HepG2 (cell line): ENCODE data around the gene ADGRG6. TPM values are rescaled to one million over a fixed set of nuclear protein-coding genes. Genes with fewer than 3 reads are reported as not detected.

Source experiments
- ATAC-seq: fragments of 200-7000 bp; cut with Tn5 transposase; 3 replicates; pipeline ENCODE4 v1.9.1; 2020; ENCODE audit warnings: mild to moderate bottlenecking, moderate library complexity
- BruUV-seq: library from RNA; stranded (reverse); fragments of 400-500 nt; replicated peaks from 2 replicates; lab custom pipeline; 2021; lab: Mats Ljungman, UMichigan
- CTCF ChIA-PET: fragments of 300-600 bp; formaldehyde crosslinking; extraction: SDS; loops from one replicate; lab custom pipeline; 2021; ENCODE audit warnings: low total read pairs, inconsistent platforms, low intra/inter-chr PET ratio; lab: Yijun Ruan, JAX
- POLR2A ChIA-PET: fragments of 350-600 bp; sonication (Branson Sonifier 250); formaldehyde crosslinking; loops from one replicate; lab custom pipeline; 2020; ENCODE audit warnings: antibody characterized with exemption, inconsistent platforms; lab: Yijun Ruan, JAX
- DNase-seq: peaks from one replicate; pipeline ENCODE4 v3.0.0-alpha.2; 2015; ENCODE audit warnings: low spot score
- FAIRE-seq: peaks from 3 replicates; lab custom pipeline; 2011; peaks lifted over from hg19 to GRCh38; lab: Jason Lieb, UNC
- H2AFZ ChIP-seq: one replicate; pipeline ENCODE4 v1.6.1; 2011; ENCODE audit warnings: low read length, inconsistent platforms
- H3K27ac ChIP-seq: fragments of 300-600 bp; 3 replicates; pipeline ENCODE4 v1.8.0; 2011; ENCODE audit warnings: mixed run types, mild to moderate bottlenecking, mixed read lengths, low read length, inconsistent platforms; ENCODE audit not compliant: insufficient read depth; ENCODE audit errors: extremely low read length
- H3K27me3 ChIP-seq, 2 experiments: fragments of 200-600 bp in 1 of 2; 2 replicates in 1 of 2; 3 replicates in 1 of 2; pipeline versions ENCODE4 v1.6.0 to v1.8.0; 2011; ENCODE audit warnings: low read length in 2 of 2, mild to moderate bottlenecking in 2 of 2, moderate library complexity in 2 of 2, inconsistent platforms in 1 of 2; ENCODE audit not compliant: insufficient read depth in 2 of 2, control insufficient read depth in 1 of 2
- H3K36me3 ChIP-seq, 2 experiments: fragments of 200-600 bp in 1 of 2; replicated peaks in 1 of 2; 2 replicates in 1 of 2; 3 replicates in 1 of 2; pipeline versions ENCODE4 v1.5.1 to v1.8.0; 2011; ENCODE audit warnings: low read length in 2 of 2, inconsistent platforms in 1 of 2; ENCODE audit not compliant: insufficient read depth in 2 of 2, control insufficient read depth in 1 of 2
- H3K4me1 ChIP-seq: 2 replicates; pipeline ENCODE4 v1.5.1; 2012; ENCODE audit warnings: low read length, inconsistent platforms; ENCODE audit not compliant: insufficient read depth
- H3K4me2 ChIP-seq: 2 replicates; pipeline ENCODE4 v1.6.0; 2011; ENCODE audit warnings: low read depth, low read length, inconsistent platforms
- H3K4me3 ChIP-seq, 3 experiments: fragments of 200-600 bp in 1 of 3; sonication (generic), shearing (Covaris generic) in 1 of 3; replicated peaks in 1 of 3; 2 replicates each; pipeline ENCODE4 v1.5.1; 2011 to 2016; ENCODE audit warnings: low read length in 3 of 3, inconsistent platforms in 2 of 3, low read depth in 2 of 3, mild to moderate bottlenecking in 2 of 3, control low read depth in 1 of 3, mixed read lengths in 1 of 3; ENCODE audit not compliant: insufficient read depth in 1 of 3
- H3K79me2 ChIP-seq: one replicate; pipeline ENCODE4 v1.6.1; 2011; ENCODE audit warnings: low read length, inconsistent platforms; ENCODE audit not compliant: insufficient read depth
- H3K9ac ChIP-seq: 2 replicates; pipeline ENCODE4 v1.6.0; 2011; ENCODE audit warnings: mild to moderate bottlenecking, low read depth, low read length, inconsistent platforms; ENCODE audit not compliant: insufficient read depth
- H3K9me3 ChIP-seq: 2 replicates; pipeline ENCODE4 v1.5.1; 2012; ENCODE audit warnings: mild to moderate bottlenecking, low read length
- H4K20me1 ChIP-seq: 2 replicates; pipeline ENCODE4 v1.6.0; 2011; ENCODE audit warnings: inconsistent platforms, mild to moderate bottlenecking, low read length, moderate library complexity; ENCODE audit not compliant: insufficient read depth
- ATF1 ChIP-seq: IDR thresholded peaks from 2 replicates; pipeline ENCODE4 v1.6.1; 2016; ENCODE audit warnings: mild to moderate bottlenecking, control low read depth
- CENPBD1 ChIP-seq: sonication (generic); formaldehyde crosslinking; IDR thresholded peaks from 2 replicates; pipeline ENCODE4 v1.8.0; 2022; ENCODE audit warnings: missing genetic modification reagents, low read depth, mild to moderate bottlenecking, borderline replicate concordance
- DMAP1 ChIP-seq: IDR thresholded peaks from 2 replicates; pipeline ENCODE4 v1.6.1; 2016
- FOXA3 ChIP-seq: IDR thresholded peaks from 2 replicates; pipeline ENCODE4 v1.6.1; 2016; ENCODE audit warnings: missing genetic modification reagents, missing compliant biosample characterization
- KDM4B ChIP-seq: sonication (generic); formaldehyde crosslinking; IDR thresholded peaks from 2 replicates; pipeline ENCODE4 v1.4.0; 2020; ENCODE audit warnings: missing genetic modification reagents
- KDM5A ChIP-seq: fragments of 200-600 bp; sonication (generic); IDR thresholded peaks from 2 replicates; pipeline ENCODE4 v1.7.0; 2018; ENCODE audit warnings: antibody characterized with exemption, mild to moderate bottlenecking, low read length, borderline replicate concordance
- KLF16 ChIP-seq, 2 experiments: sonication (generic) in 1 of 2; formaldehyde crosslinking in 1 of 2; IDR thresholded peaks; 2 replicates each; pipeline versions ENCODE4 v1.6.1 to v1.8.0; 2016 to 2023; ENCODE audit warnings: missing genetic modification reagents in 2 of 2, missing compliant biosample characterization in 1 of 2
- KMT2B ChIP-seq: IDR thresholded peaks from 2 replicates; pipeline ENCODE4 v1.6.1; 2016; ENCODE audit warnings: missing genetic modification reagents, missing compliant biosample characterization
- MXI1 ChIP-seq: IDR thresholded peaks from 3 replicates; pipeline ENCODE4 v1.6.1; 2012; ENCODE audit warnings: low read depth, low read length, inconsistent platforms, borderline replicate concordance
- POLR2A ChIP-seq, 2 experiments: IDR thresholded peaks; 2 replicates each; pipeline ENCODE4 v1.6.1; 2011; ENCODE audit warnings: low read depth in 2 of 2, low read length in 2 of 2, mild to moderate bottlenecking in 1 of 2, moderate library complexity in 1 of 2; ENCODE audit not compliant: insufficient read depth in 1 of 2
- PPARG ChIP-seq: conservative IDR thresholded peaks from 2 replicates; pipeline ENCODE4 v1.6.1; 2016; ENCODE audit warnings: missing biosample characterization, missing genetic modification reagents
- TOE1 ChIP-seq: sonication (generic); formaldehyde crosslinking; IDR thresholded peaks from 2 replicates; pipeline ENCODE4 v1.4.0; 2020; ENCODE audit warnings: mild to moderate bottlenecking, missing genetic modification reagents
- ZBTB21 ChIP-seq: sonication (generic); formaldehyde crosslinking; IDR thresholded peaks from 2 replicates; pipeline ENCODE4 v1.4.0; 2020; ENCODE audit warnings: missing genetic modification reagents
- ZNF12 ChIP-seq: sonication (generic); formaldehyde crosslinking; IDR thresholded peaks from 2 replicates; pipeline ENCODE4 v1.5.0; 2020; ENCODE audit warnings: missing genetic modification reagents
- ZNF503 ChIP-seq: sonication (generic); formaldehyde crosslinking; IDR thresholded peaks from 2 replicates; pipeline ENCODE4 v1.4.0; 2020; ENCODE audit warnings: missing genetic modification reagents
- ZNF792 ChIP-seq: IDR thresholded peaks from 2 replicates; pipeline ENCODE4 v1.6.1; 2016
- ZNF83 ChIP-seq: sonication (generic); formaldehyde crosslinking; IDR thresholded peaks from 2 replicates; pipeline ENCODE4 v1.4.0; 2020; ENCODE audit warnings: missing genetic modification reagents, mild to moderate bottlenecking, borderline replicate concordance
- WGBS: methylation state at CpG from one replicate; pipeline ENCODE4 v1.1.6; 2017; ENCODE audit warnings: low lambda C conversion rate; 5-methylcytosine and 5-hydroxymethylcytosine counted together
- in situ Hi-C: cut with HindIII; loops from 2 replicates; pipeline ENCODE4 v1.10.0; 2017; ENCODE audit warnings: low pct_unique_long_range_greater_than_20kb; ENCODE audit not compliant: extremely low pct_ligation_motif_present
- intact Hi-C: fragments of 100-400 bp; cut with micrococcal nuclease; formaldehyde crosslinking; loops from one replicate; pipeline ENCODE4 v1.10.0; 2022; ENCODE audit not compliant: unreplicated experiment
- polyA plus RNA-seq, 8 experiments: library from polyadenylated mRNA; depleted of rRNA in 3 of 8; stranded (reverse) in 7 of 8; unstranded in 1 of 8; fragments of >200 nt; fragmentation: Illumina TruSeq in 4 of 8; extraction: Trizol in 4 of 8; gene quantifications; 2 replicates each; pipeline versions ENCODE4 v1.2.1 to v1.2.3, GENCODE V29; 2011 to 2016; ENCODE audit warnings: low read depth in 4 of 8, missing spikeins in 1 of 8, mixed read lengths in 1 of 8; ENCODE audit not compliant: insufficient read depth in 1 of 8
- total RNA-seq, 5 experiments: library from RNA; depleted of rRNA; stranded (reverse); fragments of >200 nt; fragmentation: Illumina TruSeq; extraction: Trizol; gene quantifications; 2 replicates each; pipeline ENCODE4 v1.2.3, GENCODE V29; 2016; ENCODE audit warnings: low read depth in 1 of 5
- TF ChIP-seq, protein P1 (sequence below): conservative IDR thresholded peaks from 2 replicates; pipeline ENCODE4 v1.6.1; 2018; ENCODE audit warnings: missing genetic modification reagents
- TF ChIP-seq, protein P2 (sequence below): sonication (generic); formaldehyde crosslinking; IDR thresholded peaks from 2 replicates; pipeline ENCODE4 v1.5.1; 2020; ENCODE audit warnings: missing genetic modification reagents, mild to moderate bottlenecking, borderline replicate concordance

Gene ADGRG6
- total and polyA plus RNA-seq, 2 of the 13 experiments (the other 11 are each of a cell fraction or from before 2014, with no cell fraction given), result 129 to 249 TPM

DNA sequence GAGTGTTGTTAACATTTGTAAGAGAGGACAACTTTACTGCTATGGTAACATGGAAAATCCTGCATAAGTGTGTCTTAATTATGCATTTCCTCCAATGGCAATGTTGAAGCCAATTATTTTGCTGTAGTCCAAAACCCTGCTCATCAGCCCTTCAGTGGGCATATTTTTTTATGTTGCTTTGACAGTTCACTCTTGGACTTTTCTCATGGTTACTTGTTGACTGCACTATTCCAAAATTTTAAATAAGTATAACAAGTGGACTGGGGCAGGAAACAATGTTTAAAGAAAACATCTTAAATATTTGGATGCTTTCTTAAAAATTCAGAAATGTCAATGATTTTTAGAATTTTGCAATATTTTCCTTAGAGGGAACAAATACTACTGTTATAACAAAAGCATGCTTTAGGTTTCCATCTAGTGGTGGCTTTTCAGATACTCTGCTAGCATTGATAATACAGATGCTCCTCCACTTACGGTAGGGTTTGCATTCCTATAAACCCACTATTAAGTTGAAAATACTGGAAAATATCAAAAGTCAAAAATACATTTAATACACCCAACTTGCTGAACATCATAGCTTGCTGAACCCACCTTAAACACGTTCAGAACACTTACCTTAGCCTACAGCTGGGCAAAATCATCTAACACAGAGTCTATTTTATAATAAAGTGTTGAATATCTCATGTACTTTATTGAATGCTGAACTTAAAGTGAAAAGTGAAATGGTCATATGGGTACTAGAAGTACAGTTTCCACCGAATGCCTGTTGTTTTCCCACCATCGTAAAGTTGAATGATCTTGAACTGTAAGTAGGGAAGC, 86.4 kb downstream of the ADGRG6 start:
- Histone ChIP-seq H3K4me2 (no peak overlapping the region), H3K27me3 (no peaks in the 10 kb centered on the region), H3K36me3 (peaks cover 10 to 54% of the 10 kb centered on the region in 2 experiments), H4K20me1 (no peaks in the 10 kb centered on the region), H3K4me3 (no peak overlapping the region), H3K27ac (no peak overlapping the region), H3K79me2 (peaks cover 13% of the 10 kb centered on the region), H2AFZ (no peak overlapping the region), H3K9ac (no peak overlapping the region), H3K9me3 (no peaks in the 10 kb centered on the region), H3K4me1 (peaks cover 31% of the 10 kb centered on the region)
- FAIRE-seq (peak; percentile 8), ATAC-seq (peak; percentile 92), DNase-seq (peak; percentile 73)
- 75% methylated on average over 4 of the region's 4 CpGs for WGBS
- CTCF ChIA-PET, result interaction anchor here (1.0 to 3.1 kb wide), 6 partner anchors 39 to 242 kb away, joined by 3 to 32 read pairs (median 6); partner anchors contain the start of genes ADGRG6, NMBR and VTA1
- in situ Hi-C loops, result loop anchor here (5.0 to 10.0 kb wide), 2 partner anchors 151 to 223 kb away; no protein-coding TSS in a partner anchor
- BruUV-seq, result no TSS peak
- POLR2A ChIA-PET, result interaction anchor here (1.1 to 2.7 kb wide), 5 partner anchors 11 to 156 kb away, joined by 3 to 8 read pairs (median 5); partner anchors contain the start of gene ADGRG6
- intact Hi-C loops, result loop anchor here (1.0 to 2.0 kb wide), 5 partner anchors 85 to 241 kb away; partner anchors contain the start of genes NMBR and VTA1
- TF ChIP-seq CENPBD1, result no peak
- TF ChIP-seq KDM4B (CRISPR knock-in tag), result 0 out of 2 replicates have a peak, but pooled peaks have one; percentile 40
- TF ChIP-seq ATF1 (CRISPR knock-in tag), result no peak
- TF ChIP-seq FOXA3 (CRISPR knock-in tag), result peak; percentile 35; the same call in 1 of the 2 replicates
- peak in 1 of 2 experiments; percentile 54; a peak in 1 of 4 replicates for TF ChIP-seq KLF16 (CRISPR knock-in tag; IDR thresholded peaks at IDR 0.05)
- TF ChIP-seq, protein P1, sequence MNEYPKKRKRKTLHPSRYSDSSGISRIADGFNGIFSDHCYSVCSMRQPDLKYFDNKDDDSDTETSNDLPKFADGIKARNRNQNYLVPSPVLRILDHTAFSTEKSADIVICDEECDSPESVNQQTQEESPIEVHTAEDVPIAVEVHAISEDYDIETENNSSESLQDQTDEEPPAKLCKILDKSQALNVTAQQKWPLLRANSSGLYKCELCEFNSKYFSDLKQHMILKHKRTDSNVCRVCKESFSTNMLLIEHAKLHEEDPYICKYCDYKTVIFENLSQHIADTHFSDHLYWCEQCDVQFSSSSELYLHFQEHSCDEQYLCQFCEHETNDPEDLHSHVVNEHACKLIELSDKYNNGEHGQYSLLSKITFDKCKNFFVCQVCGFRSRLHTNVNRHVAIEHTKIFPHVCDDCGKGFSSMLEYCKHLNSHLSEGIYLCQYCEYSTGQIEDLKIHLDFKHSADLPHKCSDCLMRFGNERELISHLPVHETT (CRISPR knock-in tag), result no peak
- no peak for TF ChIP-seq ZBTB21 (CRISPR knock-in tag)
- TF ChIP-seq DMAP1 (CRISPR knock-in tag), result no peak
- TF ChIP-seq POLR2A (IDR thresholded peaks at IDR 0.05; ENCODE audit: insufficient read depth in 1 of 2, low read depth in 2 of 2, low read length in 2 of 2), result no peak
- TF ChIP-seq ZNF83 (CRISPR knock-in tag), result no peak
- TF ChIP-seq TOE1 (CRISPR knock-in tag), result peak; percentile 83; the same call in 1 of the 2 replicates
- TF ChIP-seq MXI1, result no peak
- 0 out of 2 replicates have a peak, but pooled peaks have one; percentile 7 for TF ChIP-seq KDM5A
- no peak for TF ChIP-seq ZNF12 (CRISPR knock-in tag)
- TF ChIP-seq KMT2B (CRISPR knock-in tag), result 0 out of 2 replicates have a peak, but pooled peaks have one; percentile 31
- TF ChIP-seq ZNF792 (CRISPR knock-in tag), result no peak
- TF ChIP-seq PPARG (CRISPR knock-in tag), result peak; percentile 55; the same call in 1 of the 2 replicates
- TF ChIP-seq, protein P2, sequence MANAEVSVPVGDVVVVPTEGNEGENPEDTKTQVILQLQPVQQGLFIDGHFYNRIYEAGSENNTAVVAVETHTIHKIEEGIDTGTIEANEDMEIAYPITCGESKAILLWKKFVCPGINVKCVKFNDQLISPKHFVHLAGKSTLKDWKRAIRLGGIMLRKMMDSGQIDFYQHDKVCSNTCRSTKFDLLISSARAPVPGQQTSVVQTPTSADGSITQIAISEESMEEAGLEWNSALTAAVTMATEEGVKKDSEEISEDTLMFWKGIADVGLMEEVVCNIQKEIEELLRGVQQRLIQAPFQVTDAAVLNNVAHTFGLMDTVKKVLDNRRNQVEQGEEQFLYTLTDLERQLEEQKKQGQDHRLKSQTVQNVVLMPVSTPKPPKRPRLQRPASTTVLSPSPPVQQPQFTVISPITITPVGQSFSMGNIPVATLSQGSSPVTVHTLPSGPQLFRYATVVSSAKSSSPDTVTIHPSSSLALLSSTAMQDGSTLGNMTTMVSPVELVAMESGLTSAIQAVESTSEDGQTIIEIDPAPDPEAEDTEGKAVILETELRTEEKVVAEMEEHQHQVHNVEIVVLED, result no peak
- TF ChIP-seq ZNF503 (CRISPR knock-in tag), result no peak
